BJ (cell line): Measurements from ENCODE around the gene DUSP8. TPM values are rescaled to one million over a fixed set of nuclear protein-coding genes. Genes with fewer than 3 reads are reported as not detected.

Experiments
- CTCF ChIA-PET: fragments of 350-600 bp; formaldehyde crosslinking; extraction: SDS; loops from one replicate; lab custom pipeline; 2021; ENCODE audit warnings: antibody characterized with exemption, inconsistent platforms; lab: Yijun Ruan, JAX
- POLR2A ChIA-PET: fragments of 300-600 bp; sonication (Branson Sonifier 250); formaldehyde crosslinking; extraction: SDS; loops from one replicate; lab custom pipeline; 2021; ENCODE audit warnings: antibody characterized with exemption; lab: Charles Lee
- DNase-seq: peaks from one replicate; pipeline ENCODE4 v3.0.0-alpha.2; 2011; ENCODE audit warnings: low read depth
- H3K27me3 ChIP-seq: 2 replicates; pipeline ENCODE4 v1.6.0; 2011; ENCODE audit warnings: low read length; ENCODE audit not compliant: control insufficient read depth, insufficient read depth
- H3K36me3 ChIP-seq: 2 replicates; pipeline ENCODE4 v1.5.1; 2011; ENCODE audit warnings: low read length; ENCODE audit not compliant: control insufficient read depth, insufficient read depth
- H3K4me3 ChIP-seq: 2 replicates; pipeline ENCODE4 v1.5.1; 2011; ENCODE audit warnings: low read depth, mild to moderate bottlenecking, control low read depth, low read length
- CTCF ChIP-seq: IDR thresholded peaks from 2 replicates; pipeline ENCODE4 v1.5.1; 2011; ENCODE audit warnings: low read depth, mild to moderate bottlenecking, control low read depth, inconsistent platforms, low read length, moderate library complexity; ENCODE audit not compliant: insufficient read depth
- polyA plus RNA-seq: library from polyadenylated mRNA; depleted of rRNA; stranded (reverse); fragments of >200 nt; gene quantifications from 2 replicates; pipeline ENCODE4 v1.2.3, GENCODE V29; 2011; rRNA removed

The DUSP8 gene
- polyA plus RNA-seq, 1 experiment, result 3.4 TPM

DNA sequence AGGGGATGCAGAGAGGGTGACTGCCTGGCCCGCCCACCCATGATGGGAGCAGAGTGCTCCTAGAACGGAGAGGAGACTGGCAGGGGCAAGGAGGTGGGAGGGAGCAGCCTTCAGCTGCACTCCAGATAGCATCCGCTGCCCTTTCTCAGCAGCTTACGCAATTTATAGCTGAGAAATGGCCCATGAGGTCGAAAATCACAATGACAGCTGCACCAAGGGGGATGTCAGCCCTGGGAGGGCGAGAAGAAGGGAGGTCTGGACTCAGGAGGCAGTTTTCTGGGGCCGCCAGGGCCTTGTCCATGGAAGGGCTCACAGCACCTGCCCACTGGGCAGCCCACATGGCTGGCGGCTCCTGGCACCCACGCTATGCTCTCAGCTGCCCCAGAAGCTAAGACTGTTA, 67.9 kb downstream of the DUSP8 start:
- DNase-seq, result no peak
- Histone ChIP-seq H3K36me3 (no peaks in the 10 kb centered on the region), H3K4me3 (no peak overlapping the region), H3K27me3 (no peaks in the 10 kb centered on the region)
- ChIA-PET POLR2A (no interaction called here), CTCF (interaction anchor here (0.6 to 1.3 kb wide), 3 partner anchors 11 to 366 kb away, joined by 3 to 8 read pairs (median 3); no protein-coding TSS in a partner anchor)
- no peak for TF ChIP-seq CTCF

Other genes starting within 250 kb of the DUSP8 start
- gene BRSK2, start 182.3 kb downstream of the DUSP8 start, polyA plus RNA-seq, result 0.18 and 0.28 TPM in 2 replicates
- 36.0 and 61.3 TPM in 2 replicates for gene MOB2, start 85.5 kb downstream of the DUSP8 start, polyA plus RNA-seq
- gene KRTAP5-1, start 13.0 kb upstream of the DUSP8 start, polyA plus RNA-seq, result not detected in 2 replicates
- gene KRTAP5-2, start 26.0 kb upstream of the DUSP8 start, polyA plus RNA-seq, result not detected in 2 replicates
- not detected in 2 replicates for gene KRTAP5-3, start 36.2 kb upstream of the DUSP8 start, polyA plus RNA-seq
- not detected in 2 replicates for gene KRTAP5-4, start 49.9 kb upstream of the DUSP8 start, polyA plus RNA-seq
- gene KRTAP5-5, start 57.5 kb upstream of the DUSP8 start, polyA plus RNA-seq, result not detected in 2 replicates
- not detected in 2 replicates for gene KRTAP5-6, start 124.9 kb upstream of the DUSP8 start, polyA plus RNA-seq
- 0.06 and 0.22 TPM in 2 replicates for gene IFITM10, start 178.3 kb upstream of the DUSP8 start, polyA plus RNA-seq
- gene CTSD, start 191.7 kb upstream of the DUSP8 start, polyA plus RNA-seq, result 89.9 and 206 TPM in 2 replicates